Muscle of back (tissue), 11 donors: ENCODE results near the gene BBX. TPM values are rescaled to one million over a fixed set of nuclear protein-coding genes. Genes with fewer than 3 reads are reported as not detected.

Source experiments
- DNase-seq, 3 donors: peaks; one replicate each; pipeline versions ENCODE4 v3.0.0 to v3.0.0-alpha.2; 2013
- polyA plus RNA-seq, 10 donors: library from polyadenylated mRNA; unstranded; fragments of 120-200 nt; gene quantifications; one replicate each; pipeline ENCODE4 v1.2.1, GENCODE V29; 2013; ENCODE audit not compliant: insufficient read length in 10 of 10

Gene BBX
- polyA plus RNA-seq, 10 donors, result 30.2 to 52.6 (median 39.7) TPM

DNA sequence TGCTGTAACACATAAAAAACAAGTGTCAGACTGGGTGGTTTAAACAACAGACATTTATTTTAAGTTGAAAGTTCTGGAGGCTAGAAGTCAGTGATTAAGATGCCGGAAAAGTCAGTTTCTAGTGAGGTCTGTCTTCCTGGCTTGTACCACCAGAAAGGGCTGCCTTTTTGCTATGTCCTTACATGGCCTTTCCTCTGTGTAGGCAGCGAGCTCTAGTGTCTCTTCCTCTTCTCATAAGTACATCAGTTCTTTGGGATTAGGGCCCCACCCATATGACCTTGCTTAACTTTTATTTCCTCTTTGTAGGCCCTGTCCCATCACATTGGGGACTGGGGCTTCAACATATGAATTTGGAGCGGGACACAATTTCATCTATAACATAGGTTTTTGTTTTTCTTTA, 128.0 kb downstream of the BBX start:
- no peak for DNase-seq

GRCh38 chr3:107651782-107652181, 129.0 kb downstream of the BBX start:
- no peak for DNase-seq

DNA sequence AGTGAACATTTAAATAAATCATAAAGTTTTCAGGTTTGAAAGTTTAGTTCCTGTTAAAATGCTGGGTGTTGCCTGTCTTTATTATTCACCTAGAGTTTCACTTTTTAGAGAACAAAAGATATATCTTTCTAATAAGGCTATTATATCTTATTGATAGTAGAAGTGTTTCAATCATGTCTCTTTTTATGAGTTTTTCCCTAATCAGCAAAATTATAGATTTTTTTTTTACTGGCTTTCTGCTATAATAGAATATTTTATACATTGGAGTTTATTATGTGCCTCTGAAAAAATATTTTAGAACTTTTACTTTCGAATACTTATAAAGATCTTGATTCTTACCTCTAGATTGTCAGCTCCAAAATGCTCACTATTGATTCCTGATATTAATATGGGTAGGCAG, 131.5 kb downstream of the BBX start:
- no peak for DNase-seq

DNA sequence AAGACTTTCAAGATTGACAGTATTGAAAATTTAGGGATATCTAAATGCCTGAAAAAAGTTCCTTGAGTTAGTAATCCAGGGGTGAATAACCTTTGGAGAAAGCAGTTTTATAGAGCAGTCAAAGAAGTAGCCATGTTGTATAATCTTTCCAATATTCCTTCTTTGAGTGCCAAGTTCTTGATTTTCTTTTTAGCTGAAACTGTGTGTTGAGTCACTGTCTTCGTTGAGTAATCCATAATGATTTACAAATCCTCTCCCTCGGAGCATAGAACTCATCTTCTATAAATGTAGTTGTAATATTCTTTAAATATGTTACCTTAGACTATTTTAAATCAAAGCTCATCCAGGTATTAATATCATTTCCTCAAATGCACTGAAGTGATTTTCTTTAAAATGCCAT, 135.2 kb downstream of the BBX start:
- no peak for DNase-seq

- peak in 2 of 3 donors; percentile 40 to 68 for DNase-seq
Observed at GRCh38 chr3:107660306-107660976, 137.7 kb downstream of the BBX start.

DNA sequence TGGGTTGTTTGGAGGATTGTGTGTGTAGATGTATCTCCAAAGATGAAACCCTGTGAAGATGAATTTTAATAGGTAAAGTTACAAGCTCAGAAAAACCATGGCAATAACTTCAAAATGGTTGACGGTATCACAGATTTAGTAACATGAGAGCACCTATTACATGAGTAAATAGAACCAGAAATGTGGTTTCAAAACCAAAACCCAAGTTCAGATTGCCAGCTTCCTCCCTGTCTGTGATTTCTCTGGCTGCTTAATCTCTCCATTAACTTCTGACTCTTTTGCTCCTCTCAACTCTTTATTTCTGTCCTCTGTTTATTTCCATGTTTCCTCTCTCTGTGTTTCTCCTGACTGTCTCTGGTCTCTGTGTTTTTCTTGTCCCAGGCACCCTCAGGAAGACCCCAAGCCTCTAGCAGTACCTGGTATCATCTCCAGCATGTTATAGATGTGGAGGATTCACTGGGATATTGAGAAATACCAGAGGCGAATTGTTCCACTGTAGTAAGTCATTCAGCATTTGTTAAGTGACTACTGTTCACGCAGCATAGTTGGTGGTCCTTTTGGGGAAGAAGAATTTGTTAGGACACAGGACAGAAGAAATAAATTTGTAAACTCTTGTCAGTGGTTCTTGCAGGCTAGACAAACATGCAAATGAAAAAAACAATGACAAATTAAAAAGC, 138.8 kb downstream of the BBX start:
- DNase-seq, result peak in 1 of 3 donors; percentile 32

DNA sequence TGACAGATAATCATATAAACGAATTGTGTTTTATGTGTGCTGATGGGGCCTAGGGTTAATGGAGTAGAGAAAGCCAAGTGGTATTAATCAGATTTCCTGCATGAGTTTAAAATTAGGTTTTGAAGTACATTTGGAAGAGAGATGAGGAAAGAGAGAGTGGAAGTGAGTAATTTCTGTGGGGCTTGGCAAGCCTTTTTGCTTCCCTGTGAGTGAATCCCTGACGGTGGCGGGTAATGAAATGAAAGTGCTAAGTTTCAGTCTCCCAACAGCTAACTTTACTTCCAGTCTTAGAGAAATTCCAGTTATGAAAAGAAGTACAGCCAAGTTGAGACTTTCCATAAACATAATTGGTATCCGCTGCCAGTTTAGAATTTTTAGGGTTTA, 139.4 kb downstream of the BBX start:
- DNase-seq, result peak; percentile 47 to 61 (median 55)

DNA sequence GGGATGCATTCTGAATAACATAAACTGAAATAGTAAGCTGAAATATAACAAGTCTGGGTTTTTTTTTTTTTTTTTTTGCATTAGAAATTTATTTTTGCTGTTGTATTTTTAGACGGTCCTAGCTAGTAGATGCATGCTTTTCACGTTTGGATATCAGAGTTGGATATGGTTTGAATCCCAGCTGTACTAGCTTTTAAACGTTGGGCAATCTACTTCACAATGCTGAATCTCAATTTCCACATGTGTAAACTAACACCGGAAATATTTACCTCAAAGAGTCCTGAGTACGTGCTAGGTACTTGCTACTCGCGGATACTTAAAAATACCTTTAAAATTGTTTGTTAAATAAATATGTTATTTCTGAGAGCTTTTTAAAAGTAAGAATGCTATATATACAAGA, 139.8 kb downstream of the BBX start:
- DNase-seq, result no peak

- DNase-seq, result no peak
Observed at GRCh38 chr3:107663266-107663665, 140.5 kb downstream of the BBX start.

- no peak for DNase-seq
Observed at GRCh38 chr3:107664614-107665013, 141.9 kb downstream of the BBX start.

GRCh38 chr3:107665351-107665750, 142.6 kb downstream of the BBX start:
- DNase-seq, result no peak

- DNase-seq, result no peak
Observed at GRCh38 chr3:107666853-107667252, 144.1 kb downstream of the BBX start.

DNA sequence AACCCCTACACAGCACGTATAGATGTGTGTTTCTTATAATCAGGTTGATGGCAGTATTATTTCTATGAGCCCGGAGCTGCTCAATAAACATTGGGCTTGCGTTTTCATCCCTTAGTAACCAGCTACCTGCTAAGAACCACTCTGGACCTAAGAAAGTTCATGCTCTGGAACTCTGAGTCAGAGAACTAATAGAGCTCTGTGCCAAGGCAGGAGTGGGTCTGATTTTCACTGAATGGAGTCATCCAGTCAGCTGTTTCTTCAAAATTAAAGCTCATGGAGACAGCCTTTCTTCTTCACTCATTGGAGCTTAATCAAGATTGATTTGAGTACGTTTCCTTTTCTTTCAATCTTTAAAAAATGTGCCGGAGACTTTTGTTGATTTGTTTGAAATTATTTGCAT, 145.7 kb downstream of the BBX start:
- DNase-seq, result no peak

- DNase-seq, result no peak
Observed at GRCh38 chr3:107668963-107669362, 146.2 kb downstream of the BBX start.

- DNase-seq, result no peak
Observed at GRCh38 chr3:107669669-107670068, 146.9 kb downstream of the BBX start.

DNA sequence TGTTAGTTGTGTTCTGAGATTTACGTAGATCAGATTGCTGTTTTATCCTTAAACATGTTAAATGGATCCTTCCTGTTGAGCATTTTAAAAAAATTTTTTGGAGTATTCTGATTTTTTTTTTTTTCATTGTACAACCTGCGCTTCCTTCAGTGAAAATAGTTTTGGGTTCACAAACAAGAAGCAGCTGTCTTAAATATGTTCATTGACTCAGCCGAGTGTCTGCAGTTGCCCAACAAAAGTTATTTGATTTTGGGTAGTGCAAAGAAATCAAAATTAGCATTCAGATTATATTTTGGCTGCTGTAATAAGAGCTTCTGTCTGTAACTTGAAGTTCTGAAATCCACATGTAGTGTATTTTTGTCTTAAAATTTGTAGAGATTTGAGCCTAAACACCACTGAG, 148.2 kb downstream of the BBX start:
- DNase-seq, result no peak

GRCh38 chr3:107674371-107674770, 151.6 kb downstream of the BBX start:
- peak in 1 of 3 donors; percentile 21 for DNase-seq

DNA sequence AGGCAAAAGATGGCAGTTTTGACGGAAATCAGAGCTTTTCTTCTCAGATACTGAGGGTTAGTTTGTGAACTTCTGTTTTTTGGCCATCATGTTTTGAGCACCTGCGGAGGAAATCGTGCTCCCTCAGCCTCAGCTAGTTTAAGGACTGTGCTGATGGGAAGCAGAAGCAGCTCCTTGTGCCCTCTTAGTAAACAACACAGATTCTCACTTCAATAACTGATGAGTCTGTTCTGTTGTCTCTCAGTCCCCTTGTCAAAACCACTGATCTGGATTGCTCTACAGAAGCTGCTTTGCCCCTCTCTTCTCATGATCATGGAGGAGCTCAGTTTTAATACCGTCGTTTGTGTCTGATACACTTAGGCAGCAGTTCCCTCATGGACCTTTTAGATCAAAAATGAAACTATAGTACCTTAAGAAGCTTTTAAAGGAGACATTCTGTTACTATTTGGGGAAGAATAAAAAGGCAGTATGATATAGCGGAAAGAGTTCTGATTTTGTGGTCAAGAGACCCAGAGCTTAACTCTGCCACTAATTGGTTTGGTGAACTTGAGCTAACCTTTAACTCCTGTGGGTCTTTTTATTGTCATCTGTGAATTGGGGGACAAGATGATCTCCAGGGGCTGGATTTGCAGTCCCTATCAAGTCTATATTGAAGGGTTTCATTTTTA, 152.6 kb downstream of the BBX start:
- DNase-seq, result no peak

DNA sequence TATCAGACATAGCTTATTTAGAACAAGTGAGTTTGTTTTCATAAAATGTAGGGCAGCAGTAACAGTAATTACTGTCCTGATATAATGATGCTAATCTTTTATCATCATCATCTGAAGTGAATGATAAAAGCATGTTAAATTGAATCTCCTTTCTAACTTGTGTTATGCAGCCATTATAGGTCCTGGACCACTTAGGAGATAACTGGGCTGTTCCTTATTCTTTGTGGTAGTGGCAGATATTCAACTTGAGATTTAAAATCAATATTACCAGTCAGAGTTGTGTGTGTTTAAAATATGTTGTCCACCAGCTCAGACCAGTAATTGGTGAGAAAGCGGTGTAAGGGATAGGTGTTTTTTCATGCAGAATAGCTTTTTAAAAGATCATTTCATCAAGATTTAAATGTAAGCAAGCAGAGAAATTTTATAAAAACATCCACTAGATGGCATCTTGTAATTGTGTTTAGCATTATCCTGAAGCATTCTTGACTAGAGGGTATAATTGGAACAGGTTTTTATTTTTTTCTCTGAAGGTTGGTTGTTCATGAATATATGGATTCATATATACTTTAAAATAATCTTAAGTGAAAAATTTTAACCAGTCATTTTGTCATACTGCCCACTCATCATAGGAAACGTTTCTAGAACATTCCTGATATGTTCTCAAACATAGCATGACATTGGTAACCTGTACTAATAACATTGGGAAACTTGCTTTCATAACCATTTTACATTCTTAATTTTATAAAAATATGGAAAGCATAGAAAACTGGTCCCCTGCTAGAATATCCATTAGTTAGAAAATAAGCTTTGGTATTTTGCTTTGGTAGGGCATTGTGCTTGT, 153.9 kb downstream of the BBX start:
- peak in 1 of 3 donors; percentile 42 for DNase-seq

DNA sequence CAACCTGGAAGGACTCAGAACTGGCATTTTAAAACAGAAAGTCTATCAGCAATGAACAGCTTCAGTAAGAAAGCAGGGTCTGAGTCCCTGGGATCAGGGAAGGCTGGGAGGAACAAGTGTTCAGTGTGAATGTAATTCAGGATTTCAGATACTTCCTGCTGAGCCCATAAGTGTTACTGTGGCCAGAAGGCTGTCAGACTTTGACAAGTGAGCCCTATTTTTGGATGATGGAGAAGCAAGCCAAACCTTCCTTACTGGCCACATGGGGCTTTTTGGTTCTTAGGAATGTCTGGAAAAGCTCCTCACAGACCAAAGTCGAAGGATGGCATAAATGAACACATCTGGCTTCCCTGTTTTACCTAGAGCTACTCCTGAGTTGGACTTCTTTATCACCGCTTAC, 157.2 kb downstream of the BBX start:
- DNase-seq, result no peak

- DNase-seq, result no peak
Observed at GRCh38 chr3:107680698-107681097, 157.9 kb downstream of the BBX start.

GRCh38 chr3:107681396-107681795, 158.6 kb downstream of the BBX start:
- DNase-seq, result no peak
